Endothelial cell of umbilical vein (primary cell): ENCODE results near the gene VWC2. TPM values are rescaled to one million over a fixed set of nuclear protein-coding genes. Genes with fewer than 3 reads are reported as not detected.

Experiments used
- BruUV-seq: library from RNA; stranded (reverse); fragments of 400-500 nt; replicated peaks from 2 replicates; lab custom pipeline; 2021; lab: Mats Ljungman, UMichigan
- CTCF ChIA-PET: fragments of 300-600, 350-600 bp; sonication (Branson Sonifier 250); formaldehyde crosslinking; loops from one replicate; lab custom pipeline; 2021; ENCODE audit warnings: antibody characterized with exemption, inconsistent platforms; lab: Charles Lee
- POLR2A ChIA-PET: fragments of 300-600, 350-600 bp; sonication (Branson Sonifier 250); formaldehyde crosslinking; loops from one replicate; lab custom pipeline; 2021; ENCODE audit warnings: antibody characterized with exemption, inconsistent platforms; lab: Charles Lee
- DNase-seq: peaks from one replicate; pipeline ENCODE4 v3.0.0-alpha.2; 2011; ENCODE audit warnings: low read depth, low spot score
- FAIRE-seq: peaks from 2 replicates; lab custom pipeline; 2011; peaks lifted over from hg19 to GRCh38; lab: Jason Lieb, UNC
- H2AFZ ChIP-seq: 2 replicates; pipeline ENCODE4 v1.6.0; 2012; ENCODE audit warnings: low read depth, low read length, control low read depth, inconsistent platforms
- H3K27ac ChIP-seq: 2 replicates; pipeline ENCODE4 v1.5.1; 2011; ENCODE audit warnings: low read depth, mild to moderate bottlenecking, control low read depth, low read length, moderate library complexity; ENCODE audit not compliant: insufficient read depth
- H3K27me3 ChIP-seq, 2 experiments: 2 replicates each; pipeline versions ENCODE4 v1.6.0 to v1.6.1; 2011; ENCODE audit warnings: low read length in 2 of 2, mixed read lengths in 1 of 2; ENCODE audit not compliant: control insufficient read depth in 2 of 2, insufficient read depth in 2 of 2
- H3K36me3 ChIP-seq, 2 experiments: 2 replicates in 1 of 2; 3 replicates in 1 of 2; pipeline ENCODE4 v1.5.1; 2011; ENCODE audit warnings: low read length in 2 of 2, mild to moderate bottlenecking in 1 of 2, moderate library complexity in 1 of 2; ENCODE audit not compliant: control insufficient read depth in 2 of 2, insufficient read depth in 2 of 2; ENCODE audit errors: extremely low read depth in 1 of 2
- H3K4me1 ChIP-seq: 3 replicates; pipeline ENCODE4 v1.5.1; 2011; ENCODE audit warnings: mild to moderate bottlenecking, low read length; ENCODE audit not compliant: control insufficient read depth, insufficient read depth; ENCODE audit errors: extremely low read depth
- H3K4me2 ChIP-seq: 2 replicates; pipeline ENCODE4 v1.6.1; 2011; ENCODE audit warnings: low read length, control low read depth, mixed read lengths; ENCODE audit not compliant: insufficient read depth
- H3K4me3 ChIP-seq, 3 experiments: fragments of 200-600 bp in 1 of 3; sonication (generic), shearing (Covaris generic) in 1 of 3; replicated peaks in 1 of 3; 2 replicates each; pipeline ENCODE4 v1.5.1; 2011 to 2016; ENCODE audit warnings: control low read depth in 3 of 3, low read length in 3 of 3, mild to moderate bottlenecking in 2 of 3, inconsistent platforms in 1 of 3, low read depth in 1 of 3, moderate library complexity in 1 of 3; ENCODE audit not compliant: insufficient read depth in 1 of 3
- H3K79me2 ChIP-seq: 2 replicates; pipeline ENCODE4 v1.6.0; 2012; ENCODE audit warnings: low read length, inconsistent platforms; ENCODE audit not compliant: control insufficient read depth, insufficient read depth
- H3K9ac ChIP-seq: replicated peaks from 2 replicates; pipeline ENCODE3; 2011; ENCODE audit warnings: low read length, control low read depth; ENCODE audit not compliant: insufficient read depth; ENCODE audit errors: extremely low read depth
- H3K9me1 ChIP-seq: replicated peaks from 3 replicates; pipeline ENCODE4 v1.6.0; 2011; ENCODE audit warnings: mild to moderate bottlenecking, low read length; ENCODE audit not compliant: control insufficient read depth, insufficient read depth; ENCODE audit errors: extremely low read depth
- H3K9me3 ChIP-seq: replicated peaks from 2 replicates; pipeline ENCODE4 v1.5.1; 2012; ENCODE audit warnings: low read length, inconsistent platforms; ENCODE audit not compliant: control insufficient read depth, insufficient read depth
- H4K20me1 ChIP-seq: replicated peaks from 2 replicates; pipeline ENCODE3; 2011; ENCODE audit warnings: mild to moderate bottlenecking, low read length; ENCODE audit not compliant: control insufficient read depth, insufficient read depth; ENCODE audit errors: extremely low read depth
- EZH2 ChIP-seq: IDR thresholded peaks from 2 replicates; pipeline ENCODE4 v1.6.1; 2012; ENCODE audit warnings: borderline replicate concordance, low read depth, mild to moderate bottlenecking, moderate library complexity, low read length, inconsistent platforms; ENCODE audit not compliant: severe bottlenecking
- FOS ChIP-seq: IDR thresholded peaks from 2 replicates; pipeline ENCODE4 v1.6.1; 2011; ENCODE audit warnings: mild to moderate bottlenecking, low read length, moderate library complexity, borderline replicate concordance; ENCODE audit not compliant: insufficient read depth
- GATA2 ChIP-seq: IDR thresholded peaks from 2 replicates; pipeline ENCODE4 v1.7.0; 2011; ENCODE audit warnings: low read depth, mild to moderate bottlenecking, moderate library complexity, mixed read lengths, low read length; ENCODE audit not compliant: insufficient read length, insufficient read depth
- JUN ChIP-seq: IDR thresholded peaks from 2 replicates; pipeline ENCODE4 v1.6.1; 2011; ENCODE audit warnings: borderline replicate concordance, low read depth; ENCODE audit not compliant: insufficient read length, insufficient read depth
- MYC ChIP-seq: IDR thresholded peaks from one replicate; pipeline ENCODE4 v1.6.1; 2011; ENCODE audit warnings: mild to moderate bottlenecking, low read depth, low read length
- POLR2A ChIP-seq: IDR thresholded peaks from 2 replicates; pipeline ENCODE4 v1.6.1; 2012; ENCODE audit warnings: low read depth, mild to moderate bottlenecking, control low read depth, low read length
- POLR2AphosphoS5 ChIP-seq: IDR thresholded peaks from 2 replicates; pipeline ENCODE4 v1.6.1; 2012; ENCODE audit warnings: low read depth, mild to moderate bottlenecking, control low read depth, low read length, moderate library complexity; ENCODE audit not compliant: insufficient read depth
- dilution Hi-C: fragments of 300-500 bp; cut with MboI; formaldehyde crosslinking; loops from one replicate; pipeline ENCODE4 v1.15.0; 2019; ENCODE audit warnings: low sequenced_read_pairs; ENCODE audit not compliant: extremely low pct_ligation_motif_present
- intact Hi-C: fragments of 100-400 bp; cut with micrococcal nuclease; formaldehyde crosslinking; loops from one replicate; pipeline ENCODE4 v1.10.0; 2022
- polyA plus RNA-seq, 4 experiments: library from polyadenylated mRNA; depleted of rRNA in 3 of 4; stranded (reverse) in 3 of 4; unstranded in 1 of 4; fragments of >200 nt; gene quantifications; 2 replicates each; pipeline versions ENCODE4 v1.2.1 to v1.2.3, GENCODE V29; 2011 to 2012; ENCODE audit warnings: missing spikeins in 1 of 4
- total RNA-seq: library from RNA; stranded (reverse); gene quantifications from 2 replicates; pipeline ENCODE4 v1.2.3, GENCODE V29; 2021
- TF ChIP-seq, protein P1 (sequence below): IDR thresholded peaks from 2 replicates; pipeline ENCODE4 v1.6.1; 2011; ENCODE audit not compliant: insufficient read depth, insufficient read length
- TF ChIP-seq, protein P2 (sequence below), 2 donors: IDR thresholded peaks; 1 replicate in 1 of 2; 2 replicates in 1 of 2; pipeline ENCODE4 v1.5.1; 2011; ENCODE audit warnings: low read length in 2 of 2, mild to moderate bottlenecking in 2 of 2, moderate library complexity in 2 of 2, control low read depth in 1 of 2, inconsistent platforms in 1 of 2, low read depth in 1 of 2; ENCODE audit not compliant: insufficient read depth in 1 of 2; ENCODE audit errors: extremely low read depth in 1 of 2

Gene VWC2
- total and polyA plus RNA-seq, 2 donors (not counting 3 experiments of a cell fraction or from before 2014, with no cell fraction given): not detected

GRCh38 chr7:49762666-49763065 lies 10.8 kb upstream of the VWC2 start:
- Histone ChIP-seq H3K27me3 (no peaks in the 10 kb centered on the region), H4K20me1 (no peaks in the 10 kb centered on the region), H3K4me1 (no peaks in the 10 kb centered on the region), H3K9ac (no peak overlapping the region), H3K27ac (no peak overlapping the region), H3K79me2 (no peaks in the 10 kb centered on the region), H3K36me3 (no peaks in the 10 kb centered on the region), H3K9me1 (no peaks in the 10 kb centered on the region), H3K9me3 (no peaks in the 10 kb centered on the region), H3K4me3 (no peak overlapping the region), H3K4me2 (no peak overlapping the region), H2AFZ (no peak overlapping the region)
- CTCF ChIA-PET: no interaction called here
- TF ChIP-seq POLR2A (no peak), JUN (no peak), EZH2 (no peak), GATA2 (no peak), MYC (no peak), POLR2AphosphoS5 (no peak), FOS (no peak)
- TF ChIP-seq, protein P1, sequence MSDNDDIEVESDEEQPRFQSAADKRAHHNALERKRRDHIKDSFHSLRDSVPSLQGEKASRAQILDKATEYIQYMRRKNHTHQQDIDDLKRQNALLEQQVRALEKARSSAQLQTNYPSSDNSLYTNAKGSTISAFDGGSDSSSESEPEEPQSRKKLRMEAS: no peak
- TF ChIP-seq, protein P2, sequence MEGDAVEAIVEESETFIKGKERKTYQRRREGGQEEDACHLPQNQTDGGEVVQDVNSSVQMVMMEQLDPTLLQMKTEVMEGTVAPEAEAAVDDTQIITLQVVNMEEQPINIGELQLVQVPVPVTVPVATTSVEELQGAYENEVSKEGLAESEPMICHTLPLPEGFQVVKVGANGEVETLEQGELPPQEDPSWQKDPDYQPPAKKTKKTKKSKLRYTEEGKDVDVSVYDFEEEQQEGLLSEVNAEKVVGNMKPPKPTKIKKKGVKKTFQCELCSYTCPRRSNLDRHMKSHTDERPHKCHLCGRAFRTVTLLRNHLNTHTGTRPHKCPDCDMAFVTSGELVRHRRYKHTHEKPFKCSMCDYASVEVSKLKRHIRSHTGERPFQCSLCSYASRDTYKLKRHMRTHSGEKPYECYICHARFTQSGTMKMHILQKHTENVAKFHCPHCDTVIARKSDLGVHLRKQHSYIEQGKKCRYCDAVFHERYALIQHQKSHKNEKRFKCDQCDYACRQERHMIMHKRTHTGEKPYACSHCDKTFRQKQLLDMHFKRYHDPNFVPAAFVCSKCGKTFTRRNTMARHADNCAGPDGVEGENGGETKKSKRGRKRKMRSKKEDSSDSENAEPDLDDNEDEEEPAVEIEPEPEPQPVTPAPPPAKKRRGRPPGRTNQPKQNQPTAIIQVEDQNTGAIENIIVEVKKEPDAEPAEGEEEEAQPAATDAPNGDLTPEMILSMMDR (IDR thresholded peaks at IDR 0.05; ENCODE audit: extremely low read depth in 1 of 2, insufficient read depth in 1 of 2, low read depth in 1 of 2, low read length in 2 of 2): no peak
- no TSS peak for BruUV-seq
- dilution Hi-C loops (no loop called here), intact Hi-C loops (no loop called here)
- FAIRE-seq (no peak), DNase-seq (no peak)
- POLR2A ChIA-PET: no interaction called here
